Natural killer cell (primary cell): ENCODE measurements around the gene SLC2A3. TPM values are rescaled to one million over a fixed set of nuclear protein-coding genes. Genes with fewer than 3 reads are reported as not detected.
"Not testable (repeated sequence)": the region's sequence is repeated elsewhere in the genome, so short reads cannot be mapped to it uniquely, and the experiment has no call there.

Source experiments
- ATAC-seq, 3 donors: fragments of 150-1000 bp in 2 of 3; fragments of 200-7000 bp in 1 of 3; cut with Tn5 transposase; 1 replicate in 1 of 3; 2 replicates in 2 of 3; pipeline ENCODE4 v1.10.0; 2021; ENCODE audit warnings: mild to moderate bottlenecking in 2 of 3, moderate library complexity in 2 of 3
- DNase-seq, 2 donors: peaks; one replicate each; pipeline versions ENCODE4 v3.0.0 to v3.0.0-alpha.2; 2013 to 2021; ENCODE audit warnings: mixed read lengths in 1 of 2
- H3K27ac ChIP-seq: one replicate; pipeline ENCODE4 v1.5.1; 2013; ENCODE audit warnings: mild to moderate bottlenecking, low read length
- H3K27me3 ChIP-seq: one replicate; pipeline ENCODE4 v1.6.1; 2013; ENCODE audit warnings: low read length; ENCODE audit not compliant: control insufficient read depth, insufficient read depth
- H3K36me3 ChIP-seq: one replicate; pipeline ENCODE4 v1.6.1; 2013; ENCODE audit warnings: low read length; ENCODE audit not compliant: control insufficient read depth, insufficient read depth
- H3K4me1 ChIP-seq: one replicate; pipeline ENCODE4 v1.6.1; 2013; ENCODE audit warnings: low read length; ENCODE audit not compliant: control insufficient read depth, insufficient read depth
- H3K4me3 ChIP-seq: one replicate; pipeline ENCODE4 v1.5.1; 2013; ENCODE audit warnings: low read length
- H3K9me3 ChIP-seq: one replicate; pipeline ENCODE4 v1.6.1; 2013; ENCODE audit warnings: low read length; ENCODE audit not compliant: control insufficient read depth, insufficient read depth
- H3K27ac Mint-ChIP-seq, 2 donors: one replicate each; pipeline ENCODE4 v1.8.0; 2022; ENCODE audit warnings: mild to moderate bottlenecking in 2 of 2, mixed read lengths in 2 of 2, moderate library complexity in 1 of 2
- H3K27me3 Mint-ChIP-seq, 2 donors: one replicate each; pipeline ENCODE4 v1.8.0; 2022; ENCODE audit warnings: low read depth in 2 of 2, mixed read lengths in 2 of 2
- H3K36me3 Mint-ChIP-seq: one replicate; pipeline ENCODE4 v1.8.0; 2022; ENCODE audit warnings: mixed read lengths
- H3K4me1 Mint-ChIP-seq, 2 donors: one replicate each; pipeline ENCODE4 v1.8.0; 2022; ENCODE audit warnings: mixed read lengths in 2 of 2
- H3K4me3 Mint-ChIP-seq: one replicate; pipeline ENCODE4 v1.8.0; 2022; ENCODE audit warnings: mild to moderate bottlenecking, moderate library complexity, mixed read lengths
- H3K9me3 Mint-ChIP-seq, 2 donors: one replicate each; pipeline ENCODE4 v1.8.0; 2022; ENCODE audit warnings: mixed read lengths in 2 of 2
- CTCF ChIP-seq: fragments of 200-600 bp; IDR thresholded peaks from one replicate; pipeline ENCODE4 v1.8.0; 2022; ENCODE audit warnings: antibody characterized with exemption
- WGBS: methylation state at CpG from one replicate; pipeline ENCODE4 v1.1.7; 2013; ENCODE audit warnings: missing lambda C conversion rate; ENCODE audit not compliant: insufficient coverage; 5-methylcytosine and 5-hydroxymethylcytosine counted together
- intact Hi-C: fragments of 100-400 bp; cut with micrococcal nuclease; formaldehyde crosslinking; loops from one replicate; pipeline ENCODE4 v1.14.2; 2022
- total RNA-seq, 4 donors: library from RNA; stranded (reverse); fragments of 120-200 nt in 1 of 4; gene quantifications; one replicate each; pipeline versions ENCODE4 v1.2.3 to v1.2.4, GENCODE V29; 2013 to 2022

SLC2A3 gene
- total RNA-seq, 3 donors from 2014 or later (not counting 1 experiment from before 2014, with no cell fraction given), result 406 to 534 (median 427) TPM

GRCh38 chr12:7951671-7952070 is 15.7 kb upstream of the SLC2A3 start:
- H3K36me3 Mint-ChIP-seq, result no peaks in the 10 kb centered on the region
- H3K9me3 Mint-ChIP-seq, result no peaks in the 10 kb centered on the region
- H3K4me1 ChIP-seq, result peaks cover 18% of the 10 kb centered on the region
- no peak overlapping the region for H3K4me3 ChIP-seq
- WGBS, result over 99% methylated on average over 5 of the region's 6 CpGs
- peaks cover 0 to 9% of the 10 kb centered on the region in 2 donors for H3K4me1 Mint-ChIP-seq
- no peak overlapping the region for H3K27ac Mint-ChIP-seq
- intact Hi-C loops, result no loop called here
- no peaks in the 10 kb centered on the region for H3K27me3 Mint-ChIP-seq
- DNase-seq, result no peak
- TF ChIP-seq CTCF, result no peak
- no peaks in the 10 kb centered on the region for H3K9me3 ChIP-seq
- no peak overlapping the region for H3K4me3 Mint-ChIP-seq
- ATAC-seq, result no peak
- H3K27me3 ChIP-seq, result no peaks in the 10 kb centered on the region
- H3K27ac ChIP-seq, result no peak overlapping the region
- H3K36me3 ChIP-seq, result no peaks in the 10 kb centered on the region

- H3K4me1 Mint-ChIP-seq, H3K27me3 ChIP-seq, ATAC-seq, H3K4me3 Mint-ChIP-seq, H3K9me3 Mint-ChIP-seq, H3K27me3 Mint-ChIP-seq, H3K27ac Mint-ChIP-seq, H3K36me3 Mint-ChIP-seq, intact Hi-C loops, H3K36me3 ChIP-seq, H3K4me3 ChIP-seq, DNase-seq, H3K9me3 ChIP-seq, H3K27ac ChIP-seq: not testable (repeated sequence)
- WGBS, result 94% methylated on average over 12 of the region's 14 CpGs
- H3K4me1 ChIP-seq, result peaks cover 18% of the 10 kb centered on the region
Observed at GRCh38 chr12:7950230-7950943, 14.4 kb upstream of the SLC2A3 start.

- Histone ChIP-seq H3K27ac (no peak overlapping the region), H3K4me3 (no peak overlapping the region), H3K4me1 (peaks cover 18% of the 10 kb centered on the region), H3K36me3 (no peaks in the 10 kb centered on the region), H3K27me3 (no peaks in the 10 kb centered on the region), H3K9me3 (no peaks in the 10 kb centered on the region)
- Mint-ChIP-seq H3K4me3 (no peak overlapping the region), H3K9me3 (no peaks in the 10 kb centered on the region), H3K27ac (peak overlapping the region in 1 of 2 donors; percentile 56), H3K27me3 (no peaks in the 10 kb centered on the region), H3K36me3 (no peaks in the 10 kb centered on the region), H3K4me1 (peaks cover 0 to 9% of the 10 kb centered on the region in 2 donors)
- peak in 2 of 3 donors; percentile 57 to 60 for ATAC-seq
- no CpG with 5 or more reads among the region's 2 CpGs for WGBS
- DNase-seq, result no peak
- TF ChIP-seq CTCF, result no peak
- intact Hi-C loops, result no loop called here
Observed at GRCh38 chr12:7948589-7949260, 12.7 kb upstream of the SLC2A3 start.

GRCh38 chr12:7947011-7947410 is 11.0 kb upstream of the SLC2A3 start:
- H3K9me3 ChIP-seq, result no peaks in the 10 kb centered on the region
- no peak overlapping the region for H3K4me3 Mint-ChIP-seq
- WGBS, result no CpG with 5 or more reads among the region's 2 CpGs
- no peak overlapping the region for H3K4me3 ChIP-seq
- intact Hi-C loops, result no loop called here
- ATAC-seq (no peak), DNase-seq (no peak)
- no peaks in the 10 kb centered on the region for H3K27me3 Mint-ChIP-seq
- no peak for TF ChIP-seq CTCF
- H3K9me3 Mint-ChIP-seq, result no peaks in the 10 kb centered on the region
- H3K36me3 ChIP-seq, result no peaks in the 10 kb centered on the region
- H3K4me1 ChIP-seq, result peaks cover 18% of the 10 kb centered on the region
- peaks cover 0 to 9% of the 10 kb centered on the region in 2 donors for H3K4me1 Mint-ChIP-seq
- H3K27me3 ChIP-seq, result no peaks in the 10 kb centered on the region
- no peak overlapping the region for H3K27ac Mint-ChIP-seq
- no peak overlapping the region for H3K27ac ChIP-seq
- no peaks in the 10 kb centered on the region for H3K36me3 Mint-ChIP-seq

- H3K36me3 Mint-ChIP-seq, H3K36me3 ChIP-seq, H3K4me3 ChIP-seq, H3K9me3 ChIP-seq, H3K4me1 Mint-ChIP-seq, ATAC-seq, H3K27ac Mint-ChIP-seq, H3K27ac ChIP-seq, H3K4me3 Mint-ChIP-seq, H3K9me3 Mint-ChIP-seq, DNase-seq, H3K27me3 Mint-ChIP-seq, H3K27me3 ChIP-seq, intact Hi-C loops: not testable (repeated sequence)
- WGBS, result 98% methylated on average over 8 of the region's 8 CpGs
- peaks cover 18% of the 10 kb centered on the region for H3K4me1 ChIP-seq
Observed at GRCh38 chr12:7944760-7945159, 8.8 kb upstream of the SLC2A3 start.
